GM19467 (cell line): ENCODE measurements around the gene NRXN2.

Experiments used
- ATAC-seq: cut with Tn5 transposase; IDR thresholded peaks from one replicate; pipeline ENCODE4 v1.9.1; 2021; ENCODE audit warnings: mild to moderate bottlenecking, moderate library complexity; ENCODE audit not compliant: unreplicated experiment

NRXN2 gene

DNA sequence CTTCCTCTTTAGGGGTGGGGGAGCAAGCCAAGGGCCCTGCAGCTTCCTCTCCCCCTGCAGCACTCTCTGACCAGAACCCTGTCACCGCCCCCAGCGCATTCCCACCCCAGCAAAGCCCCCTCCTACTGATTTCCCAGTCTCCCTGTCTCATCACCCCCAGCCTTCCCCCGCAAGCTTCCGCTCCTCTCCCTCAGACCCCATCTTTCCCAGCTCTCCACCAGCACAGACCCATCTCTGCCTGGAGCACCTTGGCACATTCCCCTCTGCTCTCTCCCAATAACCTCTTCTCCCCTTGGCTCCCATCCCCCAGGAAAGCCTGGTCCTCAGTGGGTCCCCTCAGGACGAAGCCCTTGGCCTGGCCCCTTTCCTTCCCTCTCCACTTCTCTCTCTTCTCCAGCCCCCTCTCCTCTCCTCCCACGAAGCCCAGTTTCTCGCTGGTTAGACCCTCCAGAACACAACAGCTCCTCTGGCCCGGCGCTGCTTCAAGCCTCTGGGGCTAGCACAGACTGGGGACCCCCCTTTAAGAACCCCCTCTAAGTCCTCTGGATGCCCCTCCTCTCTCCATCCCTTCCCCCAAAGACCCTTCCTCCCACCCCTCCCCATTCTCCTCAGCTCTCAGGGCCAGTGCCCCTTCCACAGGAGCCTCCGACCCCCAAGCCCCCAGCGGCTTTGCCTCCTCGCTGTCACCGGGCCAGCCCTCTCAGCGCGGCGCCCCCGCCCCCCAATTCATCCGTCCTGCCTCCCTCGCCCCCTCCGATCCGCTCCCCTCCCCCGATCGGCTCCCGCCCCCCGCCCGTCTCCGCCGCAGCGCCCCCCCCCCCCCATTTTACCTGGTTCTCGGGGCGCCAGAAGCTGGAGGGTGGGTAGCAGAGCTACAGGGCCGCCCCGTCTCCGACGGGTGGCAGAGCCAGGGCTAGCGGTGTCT is 594 bp downstream of the NRXN2 start:
- ATAC-seq, result no peak

DNA sequence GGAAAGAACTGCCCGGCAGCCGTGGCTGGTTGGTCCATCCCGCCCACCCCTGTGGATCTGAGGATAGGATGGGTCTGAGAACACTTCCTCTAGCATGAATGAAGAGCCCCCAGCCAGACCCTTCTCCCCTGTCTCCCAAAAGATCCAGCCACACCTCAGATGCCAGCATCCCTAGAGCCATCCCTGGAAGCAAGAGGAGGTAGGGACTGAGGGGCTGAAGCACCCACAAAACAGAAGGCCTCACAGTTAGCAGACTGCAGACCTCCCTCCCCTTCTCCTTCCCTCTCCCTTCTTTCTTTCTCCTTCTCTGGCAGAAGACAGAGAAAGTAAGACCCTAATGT is 1.7 kb downstream of the NRXN2 start:
- ATAC-seq, result no peak

DNA sequence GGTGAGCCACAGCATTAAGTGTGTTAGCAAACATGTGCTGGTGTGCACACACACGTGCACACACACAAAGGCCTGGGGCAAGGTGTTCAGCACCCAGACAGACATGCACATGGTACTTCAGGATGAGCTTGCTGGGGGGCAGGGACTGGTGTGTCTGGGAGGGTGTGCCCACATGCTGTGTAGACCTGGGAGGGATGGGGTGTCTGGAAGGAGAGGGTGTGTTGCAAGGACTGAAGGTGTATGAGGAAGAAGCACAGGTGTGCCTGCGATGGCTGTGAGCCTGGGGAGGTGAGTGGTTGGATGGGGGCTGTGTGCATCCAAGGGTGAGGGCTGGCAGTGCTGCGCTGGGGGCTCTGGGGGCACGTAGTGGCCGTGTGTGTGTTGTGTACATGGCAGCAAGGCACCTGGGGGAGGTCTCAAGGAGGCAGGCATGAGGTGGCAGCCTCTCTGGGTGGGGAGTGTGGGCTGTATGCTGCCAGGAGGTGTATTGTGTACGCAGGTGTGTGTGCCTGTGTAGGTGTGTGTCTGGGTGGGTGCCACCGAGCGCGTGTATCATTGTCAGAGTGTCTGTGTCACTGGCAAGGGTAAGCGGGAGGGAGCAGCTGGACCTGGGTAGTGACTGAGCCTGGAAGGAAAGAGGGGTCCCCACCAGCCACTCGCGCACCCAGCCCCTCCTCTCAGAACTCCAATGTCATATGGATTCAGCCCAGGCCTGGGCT is 2.2 kb downstream of the NRXN2 start:
- ATAC-seq, result no peak

DNA sequence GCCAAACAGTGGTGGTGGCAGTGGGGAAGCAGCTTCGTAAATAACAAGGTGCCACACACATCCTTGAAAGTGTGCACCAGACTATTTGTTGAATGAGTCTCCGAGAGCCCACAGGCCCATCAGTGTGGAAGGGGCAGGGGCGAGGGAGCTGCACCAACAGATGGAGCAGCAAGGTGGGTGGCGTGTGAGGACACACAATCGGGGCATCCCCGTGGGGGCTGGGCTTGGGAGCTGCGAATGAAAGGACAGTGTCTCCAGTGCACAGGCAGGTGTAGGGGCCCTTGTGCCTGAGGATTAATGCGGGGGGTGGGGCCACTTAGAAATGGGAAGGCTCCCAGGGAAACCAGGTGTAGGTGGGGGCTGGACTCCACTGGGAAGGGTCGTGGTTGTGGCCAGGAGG is 2.8 kb downstream of the NRXN2 start:
- no peak for ATAC-seq

DNA sequence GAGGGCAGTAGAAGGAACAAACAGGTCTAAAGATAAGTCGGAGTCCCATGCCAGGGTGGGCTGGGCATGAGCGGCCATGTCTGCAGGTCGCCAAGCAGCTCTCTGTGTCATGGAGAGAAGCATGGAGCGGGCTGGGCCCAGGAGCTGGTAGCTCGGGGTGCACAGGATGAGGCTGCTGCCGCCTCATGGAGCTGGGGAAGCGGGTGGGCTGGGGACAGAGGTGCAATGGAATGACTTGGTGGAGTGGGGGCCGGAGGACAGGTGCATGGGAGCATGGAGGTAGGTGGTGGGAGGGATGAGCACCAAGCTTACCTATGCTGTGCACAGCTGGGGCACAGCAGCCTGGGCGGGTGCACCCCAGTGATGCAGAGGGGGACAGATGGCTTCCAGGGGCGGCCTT is 3.6 kb downstream of the NRXN2 start:
- ATAC-seq, result no peak

DNA sequence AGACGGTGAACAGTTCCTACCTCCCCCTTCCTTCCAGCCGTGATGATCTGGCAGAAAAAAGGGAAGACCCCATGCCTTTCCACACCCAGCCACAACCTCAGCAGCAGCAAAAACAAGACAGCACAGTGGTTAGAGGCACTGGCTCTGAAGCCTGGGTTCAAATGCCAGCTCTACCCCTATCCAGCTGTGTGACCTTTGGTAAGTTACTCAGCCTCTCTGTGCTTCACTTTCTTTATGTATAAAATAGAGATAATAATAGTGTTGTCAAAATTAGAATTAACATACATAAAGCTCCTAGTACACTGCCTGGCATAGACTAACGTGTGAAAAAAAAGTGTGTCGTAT is 4.2 kb downstream of the NRXN2 start:
- ATAC-seq, result no peak

DNA sequence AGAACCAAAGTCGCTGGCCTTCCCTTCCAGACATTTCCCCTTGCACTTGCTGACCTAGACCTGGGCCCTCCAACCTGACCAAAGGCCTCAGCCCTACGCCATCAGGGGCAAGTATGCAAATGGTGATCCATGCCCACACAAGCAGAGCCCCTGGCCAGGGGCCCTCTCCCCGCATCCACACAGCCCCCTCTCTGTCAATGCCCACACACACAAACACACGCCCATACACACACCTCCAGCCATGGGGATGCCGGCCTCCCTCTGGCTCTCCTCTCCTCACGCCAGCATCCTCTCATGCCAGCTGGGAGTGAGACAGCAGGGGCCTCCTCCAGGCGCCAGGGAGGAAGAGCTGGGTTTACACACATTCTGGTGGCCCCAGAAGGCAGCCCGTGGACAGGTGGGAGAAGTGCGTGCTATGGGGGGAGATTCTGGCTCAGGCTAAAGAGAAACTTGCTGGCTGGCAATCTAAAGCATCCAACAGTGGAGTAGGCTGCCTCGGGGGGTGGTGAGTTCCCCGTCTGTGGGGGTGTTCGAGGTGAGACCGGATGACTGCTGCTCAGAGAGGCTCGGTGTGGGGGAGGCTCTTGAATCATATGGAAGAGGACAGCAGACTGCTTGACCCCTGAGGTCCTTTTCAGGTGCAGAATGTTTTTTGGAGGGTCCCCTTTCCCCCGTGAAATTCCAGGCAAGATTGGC is 4.8 kb downstream of the NRXN2 start:
- no peak for ATAC-seq

DNA sequence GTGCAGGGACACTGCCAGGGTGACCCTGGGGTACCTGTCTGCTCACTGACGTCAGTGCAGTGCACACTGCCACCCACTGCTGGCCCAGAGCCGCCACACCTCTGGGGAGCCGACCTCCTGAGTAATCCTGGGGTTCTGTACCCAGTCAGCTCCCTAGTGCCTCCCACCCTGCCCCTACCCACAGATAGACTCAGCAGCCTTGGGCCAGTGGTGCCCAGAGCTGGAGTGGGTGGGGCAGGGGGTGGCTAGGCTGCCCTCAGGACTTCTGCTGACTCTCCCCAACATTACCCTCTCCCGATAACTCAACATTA is 5.8 kb downstream of the NRXN2 start:
- no peak for ATAC-seq

DNA sequence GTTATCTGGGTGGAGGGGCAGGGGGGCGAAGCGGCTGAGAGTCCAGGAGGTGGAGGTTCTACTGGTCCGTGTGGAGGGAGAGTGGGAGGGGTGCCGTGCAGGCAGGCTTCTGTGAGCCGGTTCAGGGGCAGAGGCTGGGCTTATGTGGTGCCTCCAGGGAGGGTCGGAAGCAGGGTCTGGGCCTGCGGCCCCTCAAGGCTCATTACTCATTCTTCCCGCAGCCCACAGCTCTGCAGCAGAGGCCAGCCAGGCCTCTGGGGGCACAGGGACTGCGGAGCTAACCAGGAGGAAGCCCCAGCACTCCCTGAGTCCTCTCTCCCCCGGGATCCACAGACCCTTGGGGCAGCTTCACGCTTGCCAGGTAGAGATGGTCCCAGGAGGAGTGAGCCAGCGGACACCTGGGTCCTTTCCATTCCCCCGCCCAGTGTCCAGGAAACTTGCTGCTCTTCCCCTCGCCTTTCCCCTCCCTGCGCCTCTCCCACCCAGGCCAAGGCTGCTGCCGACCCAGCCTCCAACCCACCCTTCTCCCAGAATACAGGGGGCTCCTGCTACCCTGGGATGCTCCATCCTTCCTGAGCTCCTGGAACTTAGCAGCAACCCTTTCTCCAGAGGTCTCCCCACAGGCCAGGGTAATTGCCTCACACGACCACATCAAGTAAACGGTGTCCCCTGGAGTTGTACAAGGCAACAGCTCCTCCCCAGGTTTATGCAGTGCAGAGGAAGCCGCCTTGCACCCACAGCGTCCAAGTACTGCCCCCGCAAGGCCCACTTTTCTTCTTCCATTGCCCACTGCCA is 6.3 kb downstream of the NRXN2 start:
- no peak for ATAC-seq

DNA sequence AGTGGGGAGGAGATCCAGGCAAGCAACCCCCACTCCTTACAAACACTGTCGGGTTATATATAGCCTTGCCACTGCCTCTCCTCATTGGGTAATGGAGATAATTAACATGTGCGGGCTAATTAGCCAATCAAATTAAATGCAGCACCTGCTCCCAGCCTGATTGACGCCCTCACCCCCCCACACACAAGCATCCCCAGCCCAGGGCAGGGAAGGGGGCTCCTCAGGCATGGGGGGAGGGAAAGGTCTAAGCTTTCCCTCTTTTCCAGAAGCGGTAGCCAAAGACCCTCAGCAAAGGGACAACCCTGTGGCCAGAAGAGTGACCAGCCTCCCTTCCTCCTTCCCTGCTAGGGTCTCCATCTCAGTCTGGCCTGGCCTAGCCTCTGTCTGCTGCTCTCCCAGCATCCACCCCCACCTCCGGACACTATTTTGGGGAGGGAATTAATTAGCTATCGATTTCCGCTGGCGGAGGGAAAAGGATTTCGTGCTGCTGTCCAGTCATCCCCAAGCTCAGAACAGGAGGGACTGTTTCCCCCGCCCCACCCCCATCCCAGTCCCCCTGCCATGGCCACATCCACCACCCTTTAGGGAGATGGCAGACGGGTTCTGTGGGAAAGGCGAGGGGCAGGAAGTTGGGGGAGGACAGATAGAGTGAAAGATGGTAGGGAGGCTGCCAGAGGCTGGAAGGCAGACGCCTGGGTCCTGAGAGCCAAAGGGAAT is 7.1 kb downstream of the NRXN2 start:
- no peak for ATAC-seq

DNA sequence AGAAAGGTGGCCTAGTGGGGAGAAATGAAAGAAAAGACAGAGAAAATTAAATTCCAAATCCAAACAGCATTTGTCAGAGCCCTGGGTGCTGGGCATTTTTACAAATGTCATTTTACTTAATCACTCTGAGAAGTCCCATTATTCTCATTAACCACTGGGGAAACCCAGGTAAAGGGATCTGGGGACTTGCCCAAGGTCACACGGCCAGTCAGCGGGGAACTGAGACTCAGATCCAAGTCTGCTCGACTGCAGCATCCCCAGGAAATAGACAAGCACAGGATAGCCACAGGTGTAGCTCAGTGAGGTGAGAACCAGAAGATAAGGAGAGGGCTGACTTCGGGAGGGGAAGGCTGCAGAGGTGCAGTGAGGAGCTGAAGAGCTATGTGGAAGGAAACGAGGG is 7.9 kb downstream of the NRXN2 start:
- no peak for ATAC-seq

DNA sequence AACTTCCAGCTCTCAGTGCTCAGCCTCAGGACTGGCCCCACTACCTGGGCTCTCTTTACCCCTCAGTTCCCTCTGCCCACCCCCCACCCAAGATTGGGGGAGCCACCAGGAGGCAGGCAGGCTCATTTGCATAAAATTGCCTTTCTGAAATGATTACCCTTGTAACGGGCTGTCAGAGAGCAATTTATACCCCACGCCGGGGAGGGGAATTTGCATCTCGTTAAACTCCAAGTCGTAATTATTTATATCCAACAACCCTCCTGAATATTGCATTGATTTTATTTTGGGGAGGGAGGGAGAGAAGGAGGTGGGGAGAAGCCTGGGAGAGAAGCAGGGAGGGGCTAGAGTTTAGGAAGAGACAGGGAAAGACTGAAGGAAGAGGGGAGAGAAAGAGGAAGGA is 8.3 kb downstream of the NRXN2 start:
- ATAC-seq, result no peak

DNA sequence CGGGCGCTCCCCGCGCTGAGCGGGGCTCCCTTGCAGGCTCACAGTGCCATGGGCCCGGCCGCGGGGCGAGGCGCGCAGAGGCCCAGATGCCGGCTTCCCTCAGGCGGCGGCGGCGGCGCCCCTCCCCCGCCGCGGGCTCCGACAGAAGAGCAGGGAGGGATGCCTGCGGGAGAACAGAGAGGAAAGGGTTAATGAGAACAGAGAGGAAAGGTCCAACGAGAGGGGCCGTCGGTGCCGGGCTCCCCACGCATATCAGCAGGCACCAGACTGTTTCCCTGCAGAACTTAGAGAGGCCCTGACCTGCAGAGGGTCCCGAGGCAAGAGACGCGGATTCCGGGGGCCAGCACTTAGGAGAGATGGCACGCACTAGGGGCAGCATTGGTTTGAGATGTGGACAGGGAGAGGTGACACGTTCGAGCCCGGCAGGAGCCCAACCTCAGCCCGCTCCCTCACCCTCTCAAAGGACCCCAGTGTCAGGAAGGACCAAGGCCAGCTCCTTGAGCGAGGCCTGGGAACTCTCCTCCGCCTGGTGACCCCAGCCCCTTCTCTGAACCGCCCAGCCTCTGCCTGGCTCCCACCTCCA is 9.1 kb downstream of the NRXN2 start:
- ATAC-seq, result no peak

DNA sequence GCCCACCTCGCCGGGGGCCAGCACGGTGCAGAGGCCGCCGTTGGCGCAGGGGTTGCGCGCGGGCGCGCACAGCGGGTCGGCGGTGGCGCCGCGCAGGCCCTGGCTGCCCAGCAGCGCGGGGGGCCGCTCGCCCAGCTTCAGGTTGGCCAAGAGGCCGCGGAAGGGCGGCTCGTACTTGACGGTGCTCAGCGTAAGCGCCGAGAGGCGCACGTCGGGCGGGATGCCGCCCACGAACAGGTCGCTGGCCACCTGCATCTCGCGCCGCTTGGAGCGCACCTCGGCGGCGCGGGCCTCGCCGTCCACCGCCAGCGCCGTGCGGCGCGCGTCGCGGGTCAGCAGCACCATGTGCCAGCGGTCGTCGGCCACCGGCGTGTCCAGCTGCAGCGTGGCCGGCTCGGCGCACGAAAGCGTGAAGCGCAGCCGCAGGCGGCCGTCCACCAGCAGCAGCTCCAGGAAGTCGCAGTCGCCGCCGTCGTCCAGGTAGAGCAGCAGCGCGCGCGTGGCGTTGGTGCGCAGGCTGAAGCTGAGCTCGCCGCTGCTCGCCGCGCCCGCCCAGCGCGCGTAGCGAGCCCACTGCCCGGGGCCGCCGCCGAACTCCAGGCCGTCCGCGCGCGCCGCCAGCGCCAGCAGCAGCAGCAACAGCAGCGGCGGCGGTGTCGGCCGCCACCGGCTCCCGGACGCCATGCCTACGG is 9.8 kb downstream of the NRXN2 start:
- ATAC-seq, result no peak

DNA sequence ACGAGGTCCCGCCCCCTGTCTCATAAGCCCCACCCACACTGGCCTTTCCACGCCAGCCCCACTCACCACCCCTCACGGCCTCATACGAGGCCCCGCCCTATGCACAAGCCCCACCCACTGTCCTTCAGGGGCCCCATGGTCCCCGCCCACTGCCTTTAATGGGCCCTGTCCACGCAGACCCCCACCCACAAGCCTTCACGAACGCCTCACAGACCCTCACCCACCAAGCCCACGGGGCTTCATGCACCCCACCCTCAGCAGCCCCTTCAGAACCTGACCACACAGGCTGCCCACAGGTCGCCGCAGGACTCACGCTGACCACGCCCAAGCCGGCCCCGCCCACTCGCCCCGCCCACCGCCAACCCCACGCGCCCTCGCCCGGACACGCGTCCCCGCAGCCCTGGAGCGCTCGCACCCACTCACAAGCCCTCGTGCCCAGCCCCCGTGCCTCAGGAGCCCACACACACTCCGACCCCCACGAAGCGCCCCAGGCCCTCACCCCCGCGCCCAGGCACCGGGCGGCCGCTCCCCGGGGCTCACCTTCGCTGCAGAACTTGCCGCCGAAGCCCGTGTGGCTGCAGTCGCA is 10.5 kb downstream of the NRXN2 start:
- no peak for ATAC-seq

DNA sequence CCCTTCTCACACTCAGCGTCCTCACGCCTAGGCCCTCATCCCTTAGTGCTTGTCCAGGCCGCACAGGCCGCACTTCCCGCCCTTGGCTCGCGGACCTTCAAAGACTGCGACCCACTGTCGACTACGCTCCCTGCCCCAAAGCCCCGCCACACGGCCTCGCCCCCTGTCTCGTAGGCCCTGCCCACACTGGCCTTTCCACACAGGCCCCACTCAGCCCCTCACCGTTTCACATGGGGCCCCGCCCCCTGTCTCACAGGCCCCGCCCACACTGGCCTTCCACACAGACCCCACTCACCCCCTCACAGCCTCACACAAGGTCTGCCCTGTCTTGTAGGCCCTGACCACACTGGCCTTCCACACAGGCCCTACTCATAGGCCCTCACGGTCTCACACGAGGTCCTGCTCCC is 11.0 kb downstream of the NRXN2 start:
- ATAC-seq, result no peak

DNA sequence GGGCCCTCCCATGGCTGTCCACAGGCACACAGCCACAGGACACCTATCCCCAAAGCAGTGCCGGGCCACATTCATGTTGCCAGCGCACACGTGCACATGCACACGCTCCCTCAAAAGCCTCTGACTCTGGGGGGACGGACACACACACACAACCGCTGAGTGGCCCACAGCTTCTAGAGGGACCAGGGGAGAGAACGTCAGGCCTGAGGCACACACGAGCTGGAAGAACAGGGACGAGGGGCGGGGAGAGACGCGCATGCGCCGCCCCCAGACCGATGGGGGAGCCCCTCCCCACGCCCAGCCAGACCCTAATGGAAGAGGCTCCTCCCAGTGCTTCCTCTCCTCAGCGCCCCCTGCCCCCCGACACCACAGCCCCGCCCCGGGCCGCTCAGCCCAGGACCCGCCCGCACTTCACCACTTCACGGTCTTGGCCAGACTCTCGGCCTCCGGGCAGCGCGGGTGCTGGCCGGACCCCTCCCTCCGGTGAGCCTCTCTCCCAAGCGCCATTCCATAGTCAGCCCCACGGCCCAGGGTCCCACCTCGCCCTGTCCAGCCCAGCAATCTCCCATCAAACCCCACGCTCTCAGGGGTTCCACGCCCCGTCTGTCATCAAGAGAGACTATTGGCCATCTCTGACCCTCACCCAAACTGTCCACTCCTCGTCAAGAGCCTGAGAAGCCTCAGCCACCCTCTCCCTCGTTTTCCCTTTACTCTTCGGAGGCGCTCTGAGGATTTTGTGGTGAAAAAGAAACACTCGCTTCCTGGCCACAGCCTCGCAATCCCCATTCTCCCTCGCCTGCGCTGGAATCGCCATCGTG is 11.7 kb downstream of the NRXN2 start:
- ATAC-seq, result no peak

DNA sequence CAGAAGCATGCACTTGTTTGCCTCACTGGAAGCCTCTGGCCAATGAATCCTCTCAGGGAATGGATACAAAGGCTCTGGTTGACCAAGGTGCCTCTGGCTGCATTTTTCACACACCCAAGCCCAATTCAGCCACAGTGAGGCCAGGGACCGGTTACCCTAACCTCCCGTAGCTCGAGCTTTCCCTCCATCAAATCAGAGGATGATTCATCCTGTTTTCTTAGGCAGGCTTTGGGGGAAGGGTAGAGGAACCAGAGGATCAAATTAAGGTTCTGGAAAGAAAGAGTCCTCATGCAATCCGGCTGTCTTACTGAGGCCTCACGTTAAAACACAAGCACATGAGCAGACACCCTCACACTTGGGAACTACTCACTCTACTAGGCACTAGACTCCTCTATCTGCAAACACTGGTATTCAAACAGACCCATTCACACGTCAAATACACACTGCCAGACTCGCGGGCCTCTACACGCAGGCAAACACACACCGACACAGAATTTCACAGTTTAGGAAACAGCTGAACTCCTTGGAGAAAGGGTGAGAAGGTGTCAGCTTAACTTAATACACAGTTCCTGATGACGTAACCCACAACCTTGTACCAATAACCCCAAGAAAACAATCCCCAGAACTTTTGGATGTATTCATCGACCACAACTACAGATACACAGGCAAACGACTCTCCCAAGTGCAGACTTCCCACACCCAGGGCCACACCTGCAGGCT is 12.4 kb downstream of the NRXN2 start:
- ATAC-seq, result no peak
